ENCODE data around the gene CTSE.
"Not testable (repeated sequence)": the region's sequence is repeated elsewhere in the genome, so short reads cannot be mapped to it uniquely, and the experiment has no call there.

The CTSE gene

GRCh38 chr1:205998457-205999241 is 25.0 kb downstream of the CTSE start:
- DNase-seq (ENCODE audit: extremely low read depth, low read depth) = no peak
- no peak overlapping the region for H3K4me3 ChIP-seq (replicated peaks; ENCODE audit: low read depth, low read length)
- TF ChIP-seq CTCF (IDR thresholded peaks at IDR 0.05; ENCODE audit: low read depth, low read length, missing control alignments) = no peak

- not testable (repeated sequence) for H3K4me3 ChIP-seq (replicated peaks; ENCODE audit: low read depth, low read length); DNase-seq (ENCODE audit: extremely low read depth, low read depth)
Measured at GRCh38 chr1:205996641-205997040, 27.1 kb downstream of the CTSE start.

- no peak overlapping the region for H3K4me3 ChIP-seq (replicated peaks; ENCODE audit: low read depth, low read length)
- no peak for DNase-seq (ENCODE audit: extremely low read depth, low read depth)
- TF ChIP-seq CTCF (IDR thresholded peaks at IDR 0.05; ENCODE audit: low read depth, low read length, missing control alignments) = no peak
Measured at GRCh38 chr1:205994346-205994745, 29.3 kb downstream of the CTSE start.

GRCh38 chr1:205993068-205993467 is 30.6 kb downstream of the CTSE start:
- no peak for DNase-seq (ENCODE audit: extremely low read depth, low read depth)
- no peak overlapping the region for H3K4me3 ChIP-seq (replicated peaks; ENCODE audit: low read depth, low read length)
- TF ChIP-seq CTCF (IDR thresholded peaks at IDR 0.05; ENCODE audit: low read depth, low read length, missing control alignments) = no peak

GRCh38 chr1:205992218-205992882 is 31.3 kb downstream of the CTSE start:
- DNase-seq (ENCODE audit: extremely low read depth, low read depth) = no peak
- no peak for TF ChIP-seq CTCF (IDR thresholded peaks at IDR 0.05; ENCODE audit: low read depth, low read length, missing control alignments)
- H3K4me3 ChIP-seq (replicated peaks; ENCODE audit: low read depth, low read length) = no peak overlapping the region

GRCh38 chr1:205991237-205991636 is 32.5 kb downstream of the CTSE start:
- no peak overlapping the region for H3K4me3 ChIP-seq (replicated peaks; ENCODE audit: low read depth, low read length)
- TF ChIP-seq CTCF (IDR thresholded peaks at IDR 0.05; ENCODE audit: low read depth, low read length, missing control alignments) = no peak
- DNase-seq (ENCODE audit: extremely low read depth, low read depth) = no peak

- no peak for DNase-seq (ENCODE audit: extremely low read depth, low read depth)
- no peak overlapping the region for H3K4me3 ChIP-seq (replicated peaks; ENCODE audit: low read depth, low read length)
- TF ChIP-seq CTCF (IDR thresholded peaks at IDR 0.05; ENCODE audit: low read depth, low read length, missing control alignments) = no peak
Measured at GRCh38 chr1:205990226-205990625, 33.5 kb downstream of the CTSE start.
